ENCODE data around the gene P2RY2.

DNA sequence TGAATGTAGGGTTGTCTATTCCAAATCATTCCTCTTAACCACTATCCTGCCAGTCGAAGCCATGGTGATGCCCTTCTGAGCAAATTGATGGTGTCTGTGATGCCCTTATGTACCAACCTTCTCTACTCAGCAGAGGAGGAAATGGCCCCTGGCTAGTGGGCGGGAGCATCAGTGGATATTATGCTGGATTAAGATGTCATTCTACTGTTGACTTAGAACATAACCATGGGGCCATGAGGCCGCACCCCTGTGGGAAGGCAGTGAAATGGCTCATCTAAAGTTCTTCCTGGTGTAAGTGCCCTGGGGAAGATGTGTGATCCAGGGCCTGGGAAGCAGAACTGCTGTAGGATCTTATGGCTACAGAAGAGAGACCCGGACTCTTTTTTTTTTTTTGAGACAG is 20.7 kb upstream of the P2RY2 start:
- TF ChIP-seq, protein P1, sequence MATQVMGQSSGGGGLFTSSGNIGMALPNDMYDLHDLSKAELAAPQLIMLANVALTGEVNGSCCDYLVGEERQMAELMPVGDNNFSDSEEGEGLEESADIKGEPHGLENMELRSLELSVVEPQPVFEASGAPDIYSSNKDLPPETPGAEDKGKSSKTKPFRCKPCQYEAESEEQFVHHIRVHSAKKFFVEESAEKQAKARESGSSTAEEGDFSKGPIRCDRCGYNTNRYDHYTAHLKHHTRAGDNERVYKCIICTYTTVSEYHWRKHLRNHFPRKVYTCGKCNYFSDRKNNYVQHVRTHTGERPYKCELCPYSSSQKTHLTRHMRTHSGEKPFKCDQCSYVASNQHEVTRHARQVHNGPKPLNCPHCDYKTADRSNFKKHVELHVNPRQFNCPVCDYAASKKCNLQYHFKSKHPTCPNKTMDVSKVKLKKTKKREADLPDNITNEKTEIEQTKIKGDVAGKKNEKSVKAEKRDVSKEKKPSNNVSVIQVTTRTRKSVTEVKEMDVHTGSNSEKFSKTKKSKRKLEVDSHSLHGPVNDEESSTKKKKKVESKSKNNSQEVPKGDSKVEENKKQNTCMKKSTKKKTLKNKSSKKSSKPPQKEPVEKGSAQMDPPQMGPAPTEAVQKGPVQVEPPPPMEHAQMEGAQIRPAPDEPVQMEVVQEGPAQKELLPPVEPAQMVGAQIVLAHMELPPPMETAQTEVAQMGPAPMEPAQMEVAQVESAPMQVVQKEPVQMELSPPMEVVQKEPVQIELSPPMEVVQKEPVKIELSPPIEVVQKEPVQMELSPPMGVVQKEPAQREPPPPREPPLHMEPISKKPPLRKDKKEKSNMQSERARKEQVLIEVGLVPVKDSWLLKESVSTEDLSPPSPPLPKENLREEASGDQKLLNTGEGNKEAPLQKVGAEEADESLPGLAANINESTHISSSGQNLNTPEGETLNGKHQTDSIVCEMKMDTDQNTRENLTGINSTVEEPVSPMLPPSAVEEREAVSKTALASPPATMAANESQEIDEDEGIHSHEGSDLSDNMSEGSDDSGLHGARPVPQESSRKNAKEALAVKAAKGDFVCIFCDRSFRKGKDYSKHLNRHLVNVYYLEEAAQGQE (IDR thresholded peaks at IDR 0.05; ENCODE audit: insufficient read depth in 1 of 2, low read depth in 2 of 2, low read length in 2 of 2) = no peak
- TF ChIP-seq FOXP2 (optimal IDR thresholded peaks at IDR 0.05; ENCODE audit: borderline replicate concordance, extremely low read depth, extremely low read length, insufficient read depth) (no peak), TAF1 (IDR thresholded peaks at IDR 0.05; ENCODE audit: borderline replicate concordance, insufficient read depth, low read length) (no peak), POLR2AphosphoS5 (IDR thresholded peaks at IDR 0.05; ENCODE audit: low read depth, low read length) (no peak), SIN3A (IDR thresholded peaks at IDR 0.05; ENCODE audit: borderline replicate concordance, insufficient read depth, low read length) (no peak)
